Lung (tissue), 12 donors: ENCODE data around the gene CAMK1G. TPM values are rescaled to one million over a fixed set of nuclear protein-coding genes. Genes with fewer than 3 reads are reported as not detected.

Experiments
- ATAC-seq: fragments of 200-7000 bp; cut with Tn5 transposase; one replicate; pipeline ENCODE4 v1.9.1; 2020; ENCODE audit warnings: moderate number of reproducible peaks; ENCODE audit not compliant: insufficient read depth, low FRiP score
- DNase-seq, 3 donors: peaks; one replicate each; pipeline ENCODE4 v3.0.0-alpha.2; 2013 to 2017
- H3K27ac ChIP-seq, 2 donors: one replicate each; pipeline ENCODE4 v1.5.1; 2013; ENCODE audit warnings: mild to moderate bottlenecking in 2 of 2, moderate library complexity in 2 of 2, control low read depth in 1 of 2, inconsistent platforms in 1 of 2, low read depth in 1 of 2, low read length in 1 of 2
- H3K27me3 ChIP-seq, 3 donors: one replicate each; pipeline ENCODE4 v1.5.1; 2013; ENCODE audit warnings: low read length in 2 of 3; ENCODE audit not compliant: control insufficient read depth in 3 of 3, insufficient read depth in 3 of 3
- H3K36me3 ChIP-seq, 4 donors: one replicate each; pipeline ENCODE4 v1.5.1; 2013; ENCODE audit warnings: low read length in 4 of 4, mild to moderate bottlenecking in 1 of 4, moderate library complexity in 1 of 4; ENCODE audit not compliant: control insufficient read depth in 4 of 4, insufficient read depth in 4 of 4
- H3K4me1 ChIP-seq, 5 donors: one replicate each; pipeline ENCODE4 v1.5.1; 2013; ENCODE audit warnings: low read length in 5 of 5, mild to moderate bottlenecking in 2 of 5, moderate library complexity in 1 of 5; ENCODE audit not compliant: control insufficient read depth in 5 of 5, insufficient read depth in 5 of 5
- H3K4me3 ChIP-seq: one replicate; pipeline ENCODE4 v1.5.1; 2013; ENCODE audit warnings: mild to moderate bottlenecking, control low read depth, moderate library complexity
- H3K9ac ChIP-seq, 2 donors: one replicate each; pipeline ENCODE4 v1.5.1; 2013; ENCODE audit warnings: low read length in 2 of 2, control low read depth in 1 of 2; ENCODE audit not compliant: insufficient read depth in 1 of 2
- H3K9me3 ChIP-seq, 4 donors: one replicate each; pipeline ENCODE4 v1.5.1; 2013; ENCODE audit warnings: low read length in 3 of 4, mild to moderate bottlenecking in 1 of 4, moderate library complexity in 1 of 4; ENCODE audit not compliant: control insufficient read depth in 4 of 4, insufficient read depth in 3 of 4
- WGBS, 2 donors: extraction: QIAGEN DNeasy Blood & Tissue Kit; methylation state at CpG; one replicate each; pipeline ENCODE4 v1.1.7; 2013; 5-methylcytosine and 5-hydroxymethylcytosine counted together
- polyA plus RNA-seq, 2 donors: library from polyadenylated mRNA; stranded (reverse); fragments of 200-250 nt; gene quantifications; one replicate each; pipeline ENCODE4 v1.2.1, GENCODE V29; 2013
- total RNA-seq, 2 donors: library from RNA; depleted of rRNA in 1 of 2; stranded (reverse); fragments of >200 nt in 1 of 2; gene quantifications; one replicate each; pipeline ENCODE4 v1.2.1, GENCODE V29; 2014 to 2021
- TF ChIP-seq, protein P1 (sequence below): IDR thresholded peaks from 2 replicates; pipeline ENCODE4 v1.5.1; 2012; ENCODE audit warnings: mild to moderate bottlenecking; ENCODE audit errors: control extremely low read depth, extremely low read depth
- donor health status: control.
- donor health status: control.
- donor health status: Bipolar disorder and iron deficiency.
- donor health status: healthy.
- donor health status: DM: yes; HTN: yes; CAD: no.

CAMK1G gene
- total and polyA plus RNA-seq, 4 donors, result 0.14 to 2.4 (median 0.80) TPM; not detected in 1

DNA sequence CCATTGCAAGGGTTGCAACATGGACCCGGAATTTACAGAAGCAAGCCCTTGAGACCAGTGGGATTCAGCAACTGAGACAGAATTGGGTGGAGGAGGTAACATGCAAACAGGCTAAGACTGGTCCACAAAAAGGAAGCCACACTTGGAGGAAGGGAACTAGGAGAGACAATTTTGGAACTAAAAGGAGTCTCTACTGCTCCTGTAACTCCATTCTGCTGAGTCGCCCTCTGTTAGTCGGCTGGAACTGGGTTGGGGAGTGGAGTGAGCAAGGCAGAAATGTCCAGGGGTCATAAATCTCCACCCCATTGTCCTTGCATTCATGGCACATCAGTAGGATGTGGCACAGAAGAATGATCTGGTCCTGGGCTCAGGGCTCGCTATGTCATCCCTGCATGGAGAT lies 63.6 kb downstream of the CAMK1G start:
- no peak overlapping the region for H3K9ac ChIP-seq
- H3K9me3 ChIP-seq, result no peaks in the 10 kb centered on the region
- H3K36me3 ChIP-seq, result no peaks in the 10 kb centered on the region
- H3K4me3 ChIP-seq, result no peak overlapping the region
- no peak for ATAC-seq
- H3K4me1 ChIP-seq, result peaks cover 9 to 73% (median 42%) of the 10 kb centered on the region in 5 donors
- DNase-seq, result no peak
- H3K27ac ChIP-seq, result no peak overlapping the region
- no peaks in the 10 kb centered on the region for H3K27me3 ChIP-seq
- TF ChIP-seq, protein P1, sequence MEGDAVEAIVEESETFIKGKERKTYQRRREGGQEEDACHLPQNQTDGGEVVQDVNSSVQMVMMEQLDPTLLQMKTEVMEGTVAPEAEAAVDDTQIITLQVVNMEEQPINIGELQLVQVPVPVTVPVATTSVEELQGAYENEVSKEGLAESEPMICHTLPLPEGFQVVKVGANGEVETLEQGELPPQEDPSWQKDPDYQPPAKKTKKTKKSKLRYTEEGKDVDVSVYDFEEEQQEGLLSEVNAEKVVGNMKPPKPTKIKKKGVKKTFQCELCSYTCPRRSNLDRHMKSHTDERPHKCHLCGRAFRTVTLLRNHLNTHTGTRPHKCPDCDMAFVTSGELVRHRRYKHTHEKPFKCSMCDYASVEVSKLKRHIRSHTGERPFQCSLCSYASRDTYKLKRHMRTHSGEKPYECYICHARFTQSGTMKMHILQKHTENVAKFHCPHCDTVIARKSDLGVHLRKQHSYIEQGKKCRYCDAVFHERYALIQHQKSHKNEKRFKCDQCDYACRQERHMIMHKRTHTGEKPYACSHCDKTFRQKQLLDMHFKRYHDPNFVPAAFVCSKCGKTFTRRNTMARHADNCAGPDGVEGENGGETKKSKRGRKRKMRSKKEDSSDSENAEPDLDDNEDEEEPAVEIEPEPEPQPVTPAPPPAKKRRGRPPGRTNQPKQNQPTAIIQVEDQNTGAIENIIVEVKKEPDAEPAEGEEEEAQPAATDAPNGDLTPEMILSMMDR, result no peak
- WGBS, 2 donors, result 74 to 75% methylated on average over 4 of the region's 4 CpGs

DNA sequence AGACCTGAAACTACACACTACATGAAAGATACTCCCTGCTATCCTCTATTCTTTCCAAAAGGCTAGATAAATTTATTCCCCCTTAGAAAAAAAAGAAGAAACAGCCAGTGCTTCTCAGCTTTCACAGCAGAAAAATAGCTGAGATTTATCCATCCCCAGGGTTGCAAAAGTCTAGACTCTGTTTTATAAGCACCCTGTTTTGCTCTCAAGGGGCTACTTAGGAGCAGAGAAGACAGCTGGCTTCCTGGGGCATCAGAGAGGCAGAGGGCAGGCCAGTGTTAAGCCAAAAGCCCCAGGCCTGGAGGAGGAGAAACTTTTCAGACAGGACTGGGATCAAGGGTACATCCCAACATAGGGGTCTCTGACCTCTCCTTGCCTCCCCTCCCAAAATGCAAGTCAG lies 64.8 kb downstream of the CAMK1G start:
- ATAC-seq, result no peak
- TF ChIP-seq, protein P1, result no peak
- no peak overlapping the region for H3K27ac ChIP-seq
- no peaks in the 10 kb centered on the region for H3K36me3 ChIP-seq
- no peaks in the 10 kb centered on the region for H3K27me3 ChIP-seq
- no peak for DNase-seq
- no peaks in the 10 kb centered on the region for H3K9me3 ChIP-seq
- H3K4me1 ChIP-seq, result peaks cover 10 to 72% (median 42%) of the 10 kb centered on the region in 5 donors
- H3K9ac ChIP-seq, result no peak overlapping the region
- no peak overlapping the region for H3K4me3 ChIP-seq

DNA sequence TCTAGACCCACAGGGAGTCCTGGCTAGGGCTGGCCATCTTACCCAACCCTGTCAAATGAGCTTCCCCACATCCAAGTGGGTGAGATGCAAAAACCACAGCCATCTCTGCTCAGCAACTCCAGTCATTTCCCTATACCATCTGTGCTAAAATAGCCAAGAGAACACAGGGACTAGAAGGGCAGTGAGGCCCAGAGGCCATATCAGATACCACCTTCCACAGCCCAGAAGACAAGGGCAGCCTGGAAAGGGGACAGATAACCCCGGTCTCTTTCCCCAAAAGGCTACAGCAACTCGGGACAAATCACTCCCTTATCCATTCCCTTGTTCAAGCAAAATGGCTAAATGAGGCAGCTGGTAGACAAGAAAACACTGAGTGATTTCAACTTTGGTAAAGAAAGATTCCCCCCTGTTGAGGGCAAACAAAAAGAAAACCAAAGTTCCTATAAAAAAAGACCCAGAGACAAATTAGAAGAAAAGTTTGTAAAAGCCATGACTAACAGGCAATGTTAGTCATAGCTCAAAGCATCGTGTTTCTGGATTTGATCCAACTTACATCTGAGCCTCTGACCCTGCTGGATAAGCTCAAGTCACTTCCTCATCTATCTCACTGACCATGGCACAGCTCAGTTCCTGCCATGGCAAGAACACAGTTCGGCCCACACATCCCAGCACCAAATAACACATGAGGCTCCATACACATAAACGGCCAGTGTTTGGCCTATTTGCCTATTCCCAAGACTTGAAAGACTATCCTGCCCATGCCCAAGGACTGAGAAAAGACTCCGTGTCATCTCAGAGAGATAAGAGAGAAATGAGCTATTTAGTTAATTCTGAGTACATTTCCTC lies 65.6 kb downstream of the CAMK1G start:
- DNase-seq, result peak in 2 of 3 donors; percentile 62 to 80
- no peaks in the 10 kb centered on the region for H3K36me3 ChIP-seq
- peaks cover 17 to 68% (median 36%) of the 10 kb centered on the region in 5 donors for H3K4me1 ChIP-seq
- peak overlapping the region; percentile 78 to 83 for H3K27ac ChIP-seq
- no peaks in the 10 kb centered on the region for H3K9me3 ChIP-seq
- TF ChIP-seq, protein P1, result no peak
- no peak overlapping the region for H3K9ac ChIP-seq
- no peak overlapping the region for H3K4me3 ChIP-seq
- WGBS, 2 donors, result 44% methylated on average over 6 of the region's 6 CpGs
- no peaks in the 10 kb centered on the region for H3K27me3 ChIP-seq
- ATAC-seq, result peak; percentile 42
